Spleen (tissue), 7 donors: ENCODE data around the gene ITPR1.

Experiments
- CTCF ChIP-seq, 11 experiments: fragments of 200-600 bp in 7 of 11; fragments of 450-650 bp in 4 of 11; sonication (generic) in 4 of 11; IDR thresholded peaks in 8 of 11; conservative IDR thresholded peaks in 3 of 11; 1 replicate in 7 of 11; 2 replicates in 4 of 11; pipeline versions ENCODE4 v1.4.0 to v1.8.0; 2016 to 2021; ENCODE audit warnings: antibody characterized with exemption in 11 of 11, inconsistent platforms in 4 of 11, mild to moderate bottlenecking in 1 of 11
- POLR2A ChIP-seq, 3 donors: fragments of 450-650 bp; IDR thresholded peaks; one replicate each; pipeline ENCODE4 v1.5.1; 2017; ENCODE audit warnings: antibody characterized with exemption in 3 of 3, mild to moderate bottlenecking in 1 of 3
- donor health status: DM: no; HTN: no; CAD: no; lungs with moderate emphysema.
- donor health status: DM: no; HTN: no; CAD: no.
- donor health status: DM: no; HTN: no; CAD: no.

- TF ChIP-seq POLR2A (IDR thresholded peaks at IDR 0.05) (no peak), CTCF (IDR thresholded peaks at IDR 0.05 in 8 of 11, conservative IDR thresholded peaks at IDR 0.05 in 3 of 11) (no peak)
These were observed 69.4 kb downstream of the ITPR1 start for GRCh38 chr3:4562595-4562994.
